ENCODE results near the gene ABCD3.

Gene ABCD3

GRCh38 chr1:94462606-94463005 lies 44.4 kb downstream of the ABCD3 start:
- DNase-seq: no peak

- DNase-seq: no peak
These were observed 45.0 kb downstream of the ABCD3 start for GRCh38 chr1:94463056-94463764.

- peak in 5 of 58 donors; percentile 0 to 28 (median 3) for DNase-seq
These were observed 45.7 kb downstream of the ABCD3 start for GRCh38 chr1:94463765-94464330.

GRCh38 chr1:94468708-94469107 lies 50.5 kb downstream of the ABCD3 start:
- no peak for DNase-seq

- DNase-seq: no peak
These were observed 53.1 kb downstream of the ABCD3 start for GRCh38 chr1:94471271-94471670.

GRCh38 chr1:94475232-94475631 lies 57.0 kb downstream of the ABCD3 start:
- DNase-seq: no peak

- DNase-seq: no peak
These were observed 61.5 kb downstream of the ABCD3 start for GRCh38 chr1:94479682-94480081.

- DNase-seq: peak in 37 of 58 donors; percentile 1 to 69 (median 14)
These were observed 63.3 kb downstream of the ABCD3 start for GRCh38 chr1:94481473-94481933.

GRCh38 chr1:94486990-94487389 lies 68.8 kb downstream of the ABCD3 start:
- DNase-seq: peak in 1 of 58 donors; percentile 30

GRCh38 chr1:94490556-94490955 lies 72.4 kb downstream of the ABCD3 start:
- no peak for DNase-seq

- DNase-seq: no peak
These were observed 78.0 kb downstream of the ABCD3 start for GRCh38 chr1:94496076-94496755.

GRCh38 chr1:94501426-94501825 lies 83.2 kb downstream of the ABCD3 start:
- no peak for DNase-seq

- DNase-seq: no peak
These were observed 83.7 kb downstream of the ABCD3 start for GRCh38 chr1:94501935-94502334.

GRCh38 chr1:94503153-94503552 lies 85.0 kb downstream of the ABCD3 start:
- DNase-seq: no peak

- DNase-seq: no peak
These were observed 86.4 kb downstream of the ABCD3 start for GRCh38 chr1:94504601-94505000.

GRCh38 chr1:94512816-94513215 lies 94.6 kb downstream of the ABCD3 start:
- no peak for DNase-seq

GRCh38 chr1:94514095-94514727 lies 96.0 kb downstream of the ABCD3 start:
- peak in 3 of 58 donors; percentile 9 to 23 (median 11) for DNase-seq

- no peak for DNase-seq
These were observed 97.2 kb downstream of the ABCD3 start for GRCh38 chr1:94515296-94515947.

- DNase-seq: no peak
These were observed 101.2 kb downstream of the ABCD3 start for GRCh38 chr1:94519351-94519750.

GRCh38 chr1:94522304-94522703 lies 104.1 kb downstream of the ABCD3 start:
- no peak for DNase-seq

GRCh38 chr1:94524531-94524930 lies 106.3 kb downstream of the ABCD3 start:
- DNase-seq: no peak
